Panc1 (cell line): Measurements from ENCODE around the gene DLEU7. TPM values are rescaled to one million over a fixed set of nuclear protein-coding genes. Genes with fewer than 3 reads are reported as not detected.

ENCODE experiments used
- ATAC-seq: fragments of 200-7000 bp; cut with Tn5 transposase; 2 replicates; pipeline ENCODE4 v1.9.1; 2020; ENCODE audit warnings: mild to moderate bottlenecking, moderate library complexity
- Bru-seq: library from RNA; stranded (reverse); fragments of 400-500 nt; gene quantifications from one replicate; lab custom pipeline; 2021; lab: Mats Ljungman, UMichigan
- BruChase-seq, 2 experiments: library from RNA; stranded (reverse); fragments of 400-500 nt; gene quantifications; one replicate each; lab custom pipeline; 2021; lab: Mats Ljungman, UMichigan
- BruUV-seq: library from RNA; stranded (reverse); fragments of 400-500 nt; replicated peaks from 2 replicates; lab custom pipeline; 2021; lab: Mats Ljungman, UMichigan
- CTCF ChIA-PET: fragments of 300-600 bp; sonication (Branson Sonifier 250); formaldehyde crosslinking; loops from one replicate; lab custom pipeline; 2022; ENCODE audit warnings: antibody characterized with exemption; lab: Charles Lee
- POLR2A ChIA-PET: fragments of 300-600 bp; sonication (Branson Sonifier 250); formaldehyde crosslinking; loops from one replicate; lab custom pipeline; 2022; ENCODE audit warnings: antibody characterized with exemption; lab: Charles Lee
- DNase-seq: peaks from one replicate; pipeline ENCODE4 v3.0.0-alpha.2; 2010; ENCODE audit warnings: low read depth, low spot score
- H3K27ac ChIP-seq: 2 replicates; pipeline ENCODE4 v1.5.1; 2011; ENCODE audit warnings: mild to moderate bottlenecking, low read length, inconsistent platforms
- H3K27me3 ChIP-seq: fragments of 200-500 bp; sonication (Bioruptor generic); 2 replicates; pipeline ENCODE4 v1.6.0; 2014; ENCODE audit warnings: low read length, inconsistent platforms; ENCODE audit not compliant: control insufficient read depth, insufficient read depth
- H3K36me3 ChIP-seq: fragments of 200-500 bp; sonication (Bioruptor generic); 2 replicates; pipeline ENCODE4 v1.5.1; 2014; ENCODE audit warnings: inconsistent platforms, mild to moderate bottlenecking, low read length, moderate library complexity; ENCODE audit not compliant: control insufficient read depth, insufficient read depth
- H3K4me1 ChIP-seq: 2 replicates; pipeline ENCODE4 v1.5.1; 2011; ENCODE audit warnings: inconsistent platforms, mild to moderate bottlenecking, low read length, moderate library complexity; ENCODE audit not compliant: control insufficient read depth, insufficient read depth
- H3K4me3 ChIP-seq, 2 experiments: 2 replicates each; pipeline ENCODE4 v1.5.1; 2011 to 2012; ENCODE audit warnings: low read depth in 2 of 2, low read length in 2 of 2, mild to moderate bottlenecking in 2 of 2, inconsistent platforms in 1 of 2, moderate library complexity in 1 of 2
- H3K9me3 ChIP-seq: fragments of 200-500 bp; sonication (Bioruptor generic); 2 replicates; pipeline ENCODE4 v1.5.1; 2014; ENCODE audit warnings: low read depth, mild to moderate bottlenecking, inconsistent platforms, low read length, moderate library complexity; ENCODE audit not compliant: control insufficient read depth, insufficient read depth
- POLR2AphosphoS5 ChIP-seq: IDR thresholded peaks from 2 replicates; pipeline ENCODE4 v1.6.1; 2012; ENCODE audit warnings: mild to moderate bottlenecking, low read depth, low read length, moderate library complexity
- SIN3A ChIP-seq: IDR thresholded peaks from 2 replicates; pipeline ENCODE4 v1.6.1; 2012; ENCODE audit warnings: low read depth, mild to moderate bottlenecking, low read length, moderate library complexity, borderline replicate concordance; ENCODE audit not compliant: insufficient read depth
- TCF7L2 ChIP-seq: IDR thresholded peaks from 2 replicates; pipeline ENCODE4 v1.6.1; 2011; ENCODE audit warnings: mild to moderate bottlenecking, low read depth, low read length, inconsistent platforms
- in situ Hi-C: cut with HindIII; loops from 2 replicates; pipeline ENCODE4 v1.10.0; 2016; ENCODE audit warnings: low sequenced_read_pairs, low pct_unique_long_range_greater_than_20kb
- intact Hi-C: fragments of 100-400 bp; cut with micrococcal nuclease; formaldehyde crosslinking; loops from one replicate; pipeline ENCODE4 v1.10.0; 2022; ENCODE audit not compliant: unreplicated experiment
- long read RNA-seq: library from polyadenylated mRNA; unstranded; transcript quantifications from one replicate; pipeline ENCODE4 v2.0.0, GENCODE V29; 2021; ENCODE audit not compliant: unreplicated experiment
- polyA plus RNA-seq: library from polyadenylated mRNA; unstranded; fragments of >200 nt; gene quantifications from one replicate; pipeline ENCODE4 v1.2.1, GENCODE V29; 2012; ENCODE audit warnings: missing spikeins; ENCODE audit not compliant: insufficient read length
- total RNA-seq: library from RNA; stranded (reverse); gene quantifications from one replicate; pipeline ENCODE4 v1.2.1, GENCODE V29; 2021; ENCODE audit not compliant: unreplicated experiment
- TF ChIP-seq, protein P1 (sequence below): fragments of 450-650 bp; IDR thresholded peaks from 2 replicates; pipeline ENCODE4 v1.5.1; 2017; ENCODE audit warnings: mild to moderate bottlenecking
- TF ChIP-seq, protein P2 (sequence below), 2 experiments: IDR thresholded peaks; 2 replicates each; pipeline ENCODE4 v1.6.1; 2011 to 2012; ENCODE audit warnings: low read depth in 2 of 2, control low read depth in 1 of 2, low read length in 1 of 2, mild to moderate bottlenecking in 1 of 2, moderate library complexity in 1 of 2; ENCODE audit not compliant: insufficient read depth in 1 of 2

The DLEU7 gene
- total RNA-seq, result not detected
- polyA plus RNA-seq, result 0.19 TPM
- Bru-seq, nascent RNA, result percentile 1 among the genes with signal in this experiment
- percentile 4 among the genes with signal in this experiment for BruChase-seq, experiment 1, labeled RNA remaining after a 2-hour chase
- BruChase-seq, experiment 2, labeled RNA remaining after a 6-hour chase, result percentile 1 among the genes with signal in this experiment
- long read RNA-seq, result 0 reads

GRCh38 chr13:50843257-50844083 is at the start of gene DLEU7:
Gene DLEU7 (minus strand): TSS chr13:50843692. CDS start chr13:50843646, 46 bp downstream.
- Histone ChIP-seq H3K36me3 (no peaks in the 10 kb centered on the region), H3K27me3 (no peaks in the 10 kb centered on the region), H3K27ac (no peak within 1 kb of the TSS), H3K4me3 (no peak within 1 kb of the TSS), H3K9me3 (no peaks in the 10 kb centered on the region), H3K4me1 (no peaks in the 10 kb centered on the region)
- DNase-seq, result no peak
- ChIA-PET POLR2A (no interaction called here), CTCF (no interaction called here)
- TF ChIP-seq, protein P1, sequence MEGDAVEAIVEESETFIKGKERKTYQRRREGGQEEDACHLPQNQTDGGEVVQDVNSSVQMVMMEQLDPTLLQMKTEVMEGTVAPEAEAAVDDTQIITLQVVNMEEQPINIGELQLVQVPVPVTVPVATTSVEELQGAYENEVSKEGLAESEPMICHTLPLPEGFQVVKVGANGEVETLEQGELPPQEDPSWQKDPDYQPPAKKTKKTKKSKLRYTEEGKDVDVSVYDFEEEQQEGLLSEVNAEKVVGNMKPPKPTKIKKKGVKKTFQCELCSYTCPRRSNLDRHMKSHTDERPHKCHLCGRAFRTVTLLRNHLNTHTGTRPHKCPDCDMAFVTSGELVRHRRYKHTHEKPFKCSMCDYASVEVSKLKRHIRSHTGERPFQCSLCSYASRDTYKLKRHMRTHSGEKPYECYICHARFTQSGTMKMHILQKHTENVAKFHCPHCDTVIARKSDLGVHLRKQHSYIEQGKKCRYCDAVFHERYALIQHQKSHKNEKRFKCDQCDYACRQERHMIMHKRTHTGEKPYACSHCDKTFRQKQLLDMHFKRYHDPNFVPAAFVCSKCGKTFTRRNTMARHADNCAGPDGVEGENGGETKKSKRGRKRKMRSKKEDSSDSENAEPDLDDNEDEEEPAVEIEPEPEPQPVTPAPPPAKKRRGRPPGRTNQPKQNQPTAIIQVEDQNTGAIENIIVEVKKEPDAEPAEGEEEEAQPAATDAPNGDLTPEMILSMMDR, result no peak
- TF ChIP-seq SIN3A, result no peak
- intact Hi-C loops, result no loop called here
- in situ Hi-C loops, result no loop called here
- no TSS peak for BruUV-seq
- no peak for ATAC-seq

GRCh38 chr13:50892210-50892944 is 48.9 kb upstream of the DLEU7 start:
- in situ Hi-C loops, result no loop called here
- Histone ChIP-seq H3K9me3 (no peaks in the 10 kb centered on the region), H3K4me1 (no peaks in the 10 kb centered on the region), H3K27me3 (no peaks in the 10 kb centered on the region), H3K27ac (no peak overlapping the region), H3K4me3 (no peak overlapping the region), H3K36me3 (no peaks in the 10 kb centered on the region)
- intact Hi-C loops, result loop anchor here (10.0 kb wide), 1 partner anchor 78 kb away; no protein-coding TSS in a partner anchor
- no peak for ATAC-seq
- TF ChIP-seq POLR2AphosphoS5, result no peak
- no peak for TF ChIP-seq SIN3A
- TF ChIP-seq TCF7L2, result no peak
- TF ChIP-seq, protein P2, sequence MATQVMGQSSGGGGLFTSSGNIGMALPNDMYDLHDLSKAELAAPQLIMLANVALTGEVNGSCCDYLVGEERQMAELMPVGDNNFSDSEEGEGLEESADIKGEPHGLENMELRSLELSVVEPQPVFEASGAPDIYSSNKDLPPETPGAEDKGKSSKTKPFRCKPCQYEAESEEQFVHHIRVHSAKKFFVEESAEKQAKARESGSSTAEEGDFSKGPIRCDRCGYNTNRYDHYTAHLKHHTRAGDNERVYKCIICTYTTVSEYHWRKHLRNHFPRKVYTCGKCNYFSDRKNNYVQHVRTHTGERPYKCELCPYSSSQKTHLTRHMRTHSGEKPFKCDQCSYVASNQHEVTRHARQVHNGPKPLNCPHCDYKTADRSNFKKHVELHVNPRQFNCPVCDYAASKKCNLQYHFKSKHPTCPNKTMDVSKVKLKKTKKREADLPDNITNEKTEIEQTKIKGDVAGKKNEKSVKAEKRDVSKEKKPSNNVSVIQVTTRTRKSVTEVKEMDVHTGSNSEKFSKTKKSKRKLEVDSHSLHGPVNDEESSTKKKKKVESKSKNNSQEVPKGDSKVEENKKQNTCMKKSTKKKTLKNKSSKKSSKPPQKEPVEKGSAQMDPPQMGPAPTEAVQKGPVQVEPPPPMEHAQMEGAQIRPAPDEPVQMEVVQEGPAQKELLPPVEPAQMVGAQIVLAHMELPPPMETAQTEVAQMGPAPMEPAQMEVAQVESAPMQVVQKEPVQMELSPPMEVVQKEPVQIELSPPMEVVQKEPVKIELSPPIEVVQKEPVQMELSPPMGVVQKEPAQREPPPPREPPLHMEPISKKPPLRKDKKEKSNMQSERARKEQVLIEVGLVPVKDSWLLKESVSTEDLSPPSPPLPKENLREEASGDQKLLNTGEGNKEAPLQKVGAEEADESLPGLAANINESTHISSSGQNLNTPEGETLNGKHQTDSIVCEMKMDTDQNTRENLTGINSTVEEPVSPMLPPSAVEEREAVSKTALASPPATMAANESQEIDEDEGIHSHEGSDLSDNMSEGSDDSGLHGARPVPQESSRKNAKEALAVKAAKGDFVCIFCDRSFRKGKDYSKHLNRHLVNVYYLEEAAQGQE (IDR thresholded peaks at IDR 0.05; ENCODE audit: insufficient read depth in 1 of 2, low read depth in 2 of 2, low read length in 1 of 2), result no peak
- TF ChIP-seq, protein P1, result no peak
- no peak for DNase-seq
- POLR2A ChIA-PET, result no interaction called here
- CTCF ChIA-PET, result no interaction called here
- BruUV-seq, result no TSS peak
